T-cell (primary cell): ENCODE results near the gene PTPRD. TPM values are rescaled to one million over a fixed set of nuclear protein-coding genes. Genes with fewer than 3 reads are reported as not detected.

Experiments
- ATAC-seq, 4 experiments: fragments of 200-7000 bp in 3 of 4; fragments of 150-1000 bp in 1 of 4; cut with Tn5 transposase; replicated peaks in 1 of 4; 1 replicate in 3 of 4; 2 replicates in 1 of 4; pipeline ENCODE4 v1.10.0; 2021; ENCODE audit warnings: moderate library complexity in 3 of 4, mild to moderate bottlenecking in 2 of 4, moderate number of reproducible peaks in 1 of 4
- CTCF ChIA-PET, 2 donors: fragments of 300-600 bp; sonication (Branson Sonifier 250); formaldehyde crosslinking; loops; one replicate each; lab custom pipeline; 2022; ENCODE audit warnings: antibody characterized with exemption in 2 of 2; lab: Charles Lee
- POLR2A ChIA-PET, 2 donors: fragments of 300-600 bp; sonication (Branson Sonifier 250); formaldehyde crosslinking; loops; one replicate each; lab custom pipeline; 2022; ENCODE audit warnings: antibody characterized with exemption in 2 of 2; lab: Charles Lee
- DNase-seq, 35 experiments: peaks; one replicate each; pipeline versions ENCODE4 v3.0.0 to v3.0.0-alpha.2; 2013 to 2023
- H3K27ac ChIP-seq: one replicate; pipeline ENCODE4 v1.5.1; 2013; ENCODE audit warnings: low read length
- H3K27me3 ChIP-seq, 2 experiments: replicated peaks in 1 of 2; 1 replicate in 1 of 2; 2 replicates in 1 of 2; pipeline versions ENCODE4 v1.6.1 to v1.7.0; 2013; ENCODE audit warnings: low read length in 1 of 2, mixed read lengths in 1 of 2; ENCODE audit not compliant: control insufficient read depth in 2 of 2, insufficient read depth in 2 of 2; ENCODE audit errors: extremely low read depth in 1 of 2
- H3K36me3 ChIP-seq, 2 donors: 1 replicate in 1 of 2; 2 replicates in 1 of 2; pipeline versions ENCODE4 v1.6.1 to v1.7.0; 2013; ENCODE audit warnings: low read length in 1 of 2; ENCODE audit not compliant: control insufficient read depth in 2 of 2, insufficient read depth in 1 of 2; ENCODE audit errors: extremely low read depth in 1 of 2
- H3K4me1 ChIP-seq, 2 experiments: 1 replicate in 1 of 2; 2 replicates in 1 of 2; pipeline versions ENCODE4 v1.6.1 to v1.7.0; 2013; ENCODE audit warnings: low read length in 2 of 2, mixed read lengths in 1 of 2; ENCODE audit not compliant: insufficient read depth in 2 of 2, control insufficient read depth in 1 of 2; ENCODE audit errors: extremely low read depth in 1 of 2
- H3K4me3 ChIP-seq, 2 donors: 1 replicate in 1 of 2; 2 replicates in 1 of 2; pipeline versions ENCODE4 v1.5.1 to v1.7.0; 2013; ENCODE audit warnings: mild to moderate bottlenecking in 2 of 2, low read length in 1 of 2, moderate library complexity in 1 of 2; ENCODE audit not compliant: control insufficient read depth in 1 of 2; ENCODE audit errors: extremely low read depth in 1 of 2
- H3K9me3 ChIP-seq: 2 replicates; pipeline ENCODE4 v1.7.0; 2013
- H3K27ac Mint-ChIP-seq, 2 donors: one replicate each; pipeline ENCODE4 v1.8.0; 2020 to 2021; ENCODE audit warnings: mild to moderate bottlenecking in 2 of 2, mixed read lengths in 2 of 2
- H3K27me3 Mint-ChIP-seq, 2 donors: one replicate each; pipeline ENCODE4 v1.8.0; 2021 to 2022; ENCODE audit warnings: mixed read lengths in 2 of 2
- H3K36me3 Mint-ChIP-seq: one replicate; pipeline ENCODE4 v1.8.0; 2021; ENCODE audit warnings: mixed read lengths
- H3K4me1 Mint-ChIP-seq, 3 donors: one replicate each; pipeline ENCODE4 v1.8.0; 2020 to 2022; ENCODE audit warnings: mixed read lengths in 3 of 3, mild to moderate bottlenecking in 1 of 3
- H3K4me3 Mint-ChIP-seq, 3 donors: one replicate each; pipeline ENCODE4 v1.8.0; 2020 to 2022; ENCODE audit warnings: mild to moderate bottlenecking in 3 of 3, mixed read lengths in 3 of 3, moderate library complexity in 3 of 3
- H3K9me3 Mint-ChIP-seq, 3 donors: one replicate each; pipeline ENCODE4 v1.8.0; 2020 to 2022; ENCODE audit warnings: mixed read lengths in 3 of 3
- WGBS: methylation state at CpG from one replicate; pipeline ENCODE4 v1.1.5; 2013; ENCODE audit warnings: missing lambda C conversion rate; ENCODE audit not compliant: insufficient coverage; 5-methylcytosine and 5-hydroxymethylcytosine counted together
- total RNA-seq, 35 experiments: library from RNA in 6 of 35; stranded (reverse) in 6 of 35; fragments of 120-200 nt in 1 of 35; gene quantifications; one replicate each; pipeline versions ENCODE4 v1.2.1 to v1.2.4 and lab custom pipeline; 2013 to 2026

PTPRD gene
- total RNA-seq, 5 donors from 2014 or later (not counting 1 experiment from before 2014, with no cell fraction given), result 0.13 to 0.61 (median 0.38) TPM; not detected in 2

DNA sequence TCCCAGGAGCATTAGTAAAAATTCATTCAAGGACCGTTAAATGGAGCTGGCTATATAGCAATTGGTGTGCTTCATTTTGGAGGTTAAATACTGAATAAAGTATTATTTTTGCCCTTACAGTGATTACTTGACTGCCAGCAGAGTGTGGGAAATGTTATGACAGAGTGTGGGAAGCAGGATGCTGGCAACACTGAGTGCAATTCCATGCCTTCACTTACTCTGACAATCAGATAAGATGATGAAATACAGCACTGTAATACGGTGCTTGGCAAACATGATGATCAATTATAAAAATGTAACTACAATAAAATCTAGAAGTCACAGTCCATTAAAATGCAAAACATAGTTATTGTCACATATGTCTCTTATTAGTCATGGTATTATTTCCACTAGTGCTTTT is 651.3 kb downstream of the PTPRD start:
- POLR2A ChIA-PET, result no interaction called here
- ATAC-seq, result no peak
- H3K9me3 ChIP-seq, result no peaks in the 10 kb centered on the region
- no peaks in the 10 kb centered on the region for H3K4me1 ChIP-seq
- no peak overlapping the region for H3K27ac ChIP-seq
- no peaks in the 10 kb centered on the region for H3K36me3 ChIP-seq
- DNase-seq, result no peak
- CTCF ChIA-PET, result no interaction called here
- Mint-ChIP-seq H3K4me3 (no peak overlapping the region), H3K4me1 (no peaks in the 10 kb centered on the region), H3K9me3 (no peaks in the 10 kb centered on the region), H3K36me3 (no peaks in the 10 kb centered on the region), H3K27me3 (no peaks in the 10 kb centered on the region), H3K27ac (no peak overlapping the region)
- H3K4me3 ChIP-seq, result no peak overlapping the region
- no CpG with 5 or more reads among the region's 2 CpGs for WGBS
- H3K27me3 ChIP-seq, result no peaks in the 10 kb centered on the region

DNA sequence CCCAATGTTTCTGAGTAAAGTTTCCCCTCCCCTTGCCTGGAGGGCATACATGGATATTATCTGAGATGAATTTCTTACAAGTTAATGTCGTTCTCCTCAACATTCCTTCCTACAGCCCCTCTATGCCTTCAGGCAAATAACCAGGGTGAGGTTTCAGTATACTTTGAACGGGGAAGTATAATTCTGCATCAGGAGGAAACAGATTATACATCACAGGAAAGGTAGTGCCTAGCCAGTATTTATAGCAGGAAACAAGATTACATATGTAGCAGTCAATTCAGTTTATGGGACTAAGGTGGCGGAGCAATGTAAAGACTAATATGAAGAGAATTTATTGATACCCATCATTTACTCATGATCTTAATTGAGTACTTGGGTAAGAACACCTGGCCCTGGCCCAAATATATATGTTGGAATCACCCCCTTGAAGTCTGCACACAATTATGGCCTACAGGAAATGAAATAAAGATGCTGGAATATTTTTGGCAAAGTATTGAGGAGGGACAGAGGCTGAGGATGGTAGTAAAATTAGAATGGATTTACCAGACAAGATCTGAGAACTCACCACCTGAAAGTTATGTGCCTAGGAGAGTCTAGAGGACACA is 661.1 kb downstream of the PTPRD start:
- no peaks in the 10 kb centered on the region for H3K27me3 ChIP-seq
- DNase-seq (no peak), ATAC-seq (no peak)
- CTCF ChIA-PET, result interaction anchor here in 1 of 2 donors (1.5 kb wide), 1 partner anchor 9 kb away, joined by 6 read pairs; no protein-coding TSS in a partner anchor
- no peaks in the 10 kb centered on the region for H3K36me3 Mint-ChIP-seq
- POLR2A ChIA-PET, result no interaction called here
- no peaks in the 10 kb centered on the region for H3K4me1 Mint-ChIP-seq
- no peaks in the 10 kb centered on the region for H3K36me3 ChIP-seq
- no peaks in the 10 kb centered on the region for H3K27me3 Mint-ChIP-seq
- no peak overlapping the region for H3K27ac Mint-ChIP-seq
- H3K9me3 ChIP-seq, result no peaks in the 10 kb centered on the region
- H3K4me3 Mint-ChIP-seq, result no peak overlapping the region
- no peaks in the 10 kb centered on the region for H3K9me3 Mint-ChIP-seq
- H3K4me3 ChIP-seq, result no peak overlapping the region
- no peaks in the 10 kb centered on the region for H3K4me1 ChIP-seq
- H3K27ac ChIP-seq, result no peak overlapping the region
- WGBS, result no CpG with 5 or more reads among the region's 3 CpGs

GRCh38 chr9:9950813-9951212 is 662.0 kb downstream of the PTPRD start:
- H3K36me3 Mint-ChIP-seq, result no peaks in the 10 kb centered on the region
- CTCF ChIA-PET, result no interaction called here
- no peak for ATAC-seq

DNA sequence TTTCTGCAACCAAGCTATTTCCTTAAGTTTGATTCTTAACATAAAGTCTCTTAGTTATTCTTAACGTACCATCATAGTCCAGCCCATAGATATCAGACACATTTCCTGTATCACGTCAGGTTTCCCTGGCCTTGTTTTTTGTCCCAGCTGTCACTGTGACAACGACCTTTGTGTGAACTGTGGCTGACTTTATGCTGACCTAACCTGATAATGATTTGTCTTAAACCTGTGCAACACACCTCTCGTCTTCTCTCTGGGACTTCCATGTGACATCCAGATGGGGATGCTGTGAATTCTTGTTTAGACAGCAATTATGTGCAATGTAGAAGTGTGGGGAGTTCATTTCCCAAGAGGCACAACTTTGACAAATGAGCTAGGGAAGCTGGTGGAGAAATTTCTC is 662.8 kb downstream of the PTPRD start:
- no peak overlapping the region for H3K4me3 ChIP-seq
- no peaks in the 10 kb centered on the region for H3K27me3 ChIP-seq
- Mint-ChIP-seq H3K4me1 (no peaks in the 10 kb centered on the region), H3K27ac (no peak overlapping the region), H3K36me3 (no peaks in the 10 kb centered on the region), H3K4me3 (no peak overlapping the region), H3K27me3 (no peaks in the 10 kb centered on the region), H3K9me3 (no peaks in the 10 kb centered on the region)
- H3K36me3 ChIP-seq, result no peaks in the 10 kb centered on the region
- DNase-seq (no peak), ATAC-seq (no peak)
- H3K4me1 ChIP-seq, result no peaks in the 10 kb centered on the region
- ChIA-PET POLR2A (no interaction called here), CTCF (no interaction called here)
- H3K9me3 ChIP-seq, result no peaks in the 10 kb centered on the region
- 58% methylated on average over 3 of the region's 4 CpGs for WGBS
- H3K27ac ChIP-seq, result no peak overlapping the region

More at GRCh38 chr9:9950813-9951212, 662.0 kb downstream of the PTPRD start:
- Histone ChIP-seq H3K9me3 (no peaks in the 10 kb centered on the region), H3K4me1 (no peaks in the 10 kb centered on the region), H3K27me3 (no peaks in the 10 kb centered on the region), H3K27ac (no peak overlapping the region), H3K36me3 (no peaks in the 10 kb centered on the region), H3K4me3 (no peak overlapping the region)
- Mint-ChIP-seq H3K4me3 (no peak overlapping the region), H3K9me3 (no peaks in the 10 kb centered on the region), H3K4me1 (no peaks in the 10 kb centered on the region), H3K27ac (no peak overlapping the region), H3K27me3 (no peaks in the 10 kb centered on the region)
- 86% methylated on average over 1 of the region's 1 CpG for WGBS
- POLR2A ChIA-PET, result no interaction called here
- no peak for DNase-seq

DNA sequence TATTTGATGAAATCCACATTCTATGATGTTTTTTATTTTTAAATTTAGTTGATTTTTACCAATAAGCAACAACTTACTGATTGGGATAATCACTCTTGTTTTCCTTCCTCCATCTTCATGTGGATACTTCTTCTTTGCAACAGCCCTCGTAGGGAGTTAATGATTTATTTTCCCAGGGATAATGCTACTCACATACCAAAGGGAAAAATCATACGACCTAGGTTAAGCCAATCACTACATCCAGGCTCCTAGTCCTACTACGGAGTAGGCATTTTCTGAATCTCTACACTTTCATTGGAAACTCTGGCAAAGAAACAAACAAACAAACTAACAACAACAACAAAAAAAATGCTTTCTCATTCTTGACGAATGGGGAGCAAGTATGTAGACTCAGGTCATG is 663.4 kb downstream of the PTPRD start:
- Mint-ChIP-seq H3K27me3 (no peaks in the 10 kb centered on the region), H3K27ac (no peak overlapping the region), H3K9me3 (no peaks in the 10 kb centered on the region), H3K4me1 (no peaks in the 10 kb centered on the region), H3K36me3 (no peaks in the 10 kb centered on the region), H3K4me3 (no peak overlapping the region)
- ChIA-PET CTCF (no interaction called here), POLR2A (no interaction called here)
- no peaks in the 10 kb centered on the region for H3K4me1 ChIP-seq
- H3K9me3 ChIP-seq, result no peaks in the 10 kb centered on the region
- DNase-seq (no peak), ATAC-seq (no peak)
- H3K27ac ChIP-seq, result no peak overlapping the region
- 60% methylated on average over 1 of the region's 4 CpGs for WGBS
- H3K36me3 ChIP-seq, result no peaks in the 10 kb centered on the region
- H3K27me3 ChIP-seq, result no peaks in the 10 kb centered on the region
- H3K4me3 ChIP-seq, result no peak overlapping the region

DNA sequence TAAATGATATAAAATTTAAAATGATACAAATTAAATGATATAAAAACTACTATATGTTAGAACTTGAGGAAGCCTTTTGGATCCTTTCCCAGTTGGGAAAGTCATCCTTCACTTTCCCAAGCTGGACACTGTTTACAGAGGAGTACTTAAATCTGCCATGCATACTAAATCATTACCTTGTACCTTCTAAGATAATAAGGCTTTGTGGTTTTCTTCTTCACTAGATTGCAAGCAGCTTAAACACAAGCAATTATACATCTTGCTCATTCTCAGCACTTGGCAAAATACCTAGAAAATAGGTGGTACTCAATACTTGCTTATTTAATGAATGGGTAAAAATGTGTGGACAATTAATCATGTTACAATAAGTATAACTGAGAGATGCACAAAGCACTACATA is 666.8 kb downstream of the PTPRD start:
- CTCF ChIA-PET, result no interaction called here
- Histone ChIP-seq H3K4me3 (no peak overlapping the region), H3K36me3 (no peaks in the 10 kb centered on the region), H3K27me3 (no peaks in the 10 kb centered on the region), H3K27ac (no peak overlapping the region), H3K4me1 (no peaks in the 10 kb centered on the region), H3K9me3 (no peaks in the 10 kb centered on the region)
- no peaks in the 10 kb centered on the region for H3K9me3 Mint-ChIP-seq
- no peaks in the 10 kb centered on the region for H3K27me3 Mint-ChIP-seq
- H3K27ac Mint-ChIP-seq, result no peak overlapping the region
- no peak for ATAC-seq
- no peak for DNase-seq
- H3K4me1 Mint-ChIP-seq, result no peaks in the 10 kb centered on the region
- POLR2A ChIA-PET, result no interaction called here
- no peaks in the 10 kb centered on the region for H3K36me3 Mint-ChIP-seq
- H3K4me3 Mint-ChIP-seq, result no peak overlapping the region
